ENCODE measurements around the gene FYB1. TPM values are rescaled to one million over a fixed set of nuclear protein-coding genes. Genes with fewer than 3 reads are reported as not detected.
A peak's percentile ranks its signal among the peaks of the same experiment; 100 is the strongest.

Gene FYB1
- polyA plus RNA-seq, 2 donors = 0.86 to 1.4 TPM

- H3K27ac ChIP-seq (ENCODE audit: low read depth in 2 of 2, low read length in 1 of 2) = no peak overlapping the region
These were observed 10.9 kb downstream of the FYB1 start for GRCh38 chr5:39208471-39208870.

GRCh38 chr5:39207345-39208045 is 11.9 kb downstream of the FYB1 start:
- no peaks in the 10 kb centered on the region for H3K36me3 ChIP-seq (ENCODE audit: control insufficient read depth in 2 of 2, insufficient read depth in 2 of 2, low read length in 1 of 2)
- H3K4me3 ChIP-seq (ENCODE audit: low read depth in 1 of 2, low read length in 2 of 2) = no peak overlapping the region
- no peaks in the 10 kb centered on the region for H3K27me3 ChIP-seq (ENCODE audit: control insufficient read depth in 1 of 2, insufficient read depth in 2 of 2, low read length in 2 of 2)
- 44 to 50% methylated on average over 5 of the region's 5 CpGs for WGBS, 2 donors
- H3K27ac ChIP-seq (ENCODE audit: low read depth in 2 of 2, low read length in 1 of 2) = no peak overlapping the region
- H3K9me3 ChIP-seq (ENCODE audit: control insufficient read depth in 2 of 2, insufficient read depth in 1 of 2, low read depth in 1 of 2, low read length in 1 of 2) = no peaks in the 10 kb centered on the region
- no peaks in the 10 kb centered on the region for H3K4me1 ChIP-seq (ENCODE audit: control insufficient read depth in 2 of 2, insufficient read depth in 2 of 2, low read length in 1 of 2)

More at GRCh38 chr5:39208471-39208870, 10.9 kb downstream of the FYB1 start:
- H3K27me3 ChIP-seq (ENCODE audit: control insufficient read depth in 1 of 2, insufficient read depth in 2 of 2, low read length in 2 of 2) = no peaks in the 10 kb centered on the region
- WGBS, 2 donors = 79 to 86% methylated on average over 8 of the region's 8 CpGs
- no peak overlapping the region for H3K4me3 ChIP-seq (ENCODE audit: low read depth in 1 of 2, low read length in 2 of 2)
- no peaks in the 10 kb centered on the region for H3K4me1 ChIP-seq (ENCODE audit: control insufficient read depth in 2 of 2, insufficient read depth in 2 of 2, low read length in 1 of 2)
- H3K36me3 ChIP-seq (ENCODE audit: control insufficient read depth in 2 of 2, insufficient read depth in 2 of 2, low read length in 1 of 2) = no peaks in the 10 kb centered on the region
- no peaks in the 10 kb centered on the region for H3K9me3 ChIP-seq (ENCODE audit: control insufficient read depth in 2 of 2, insufficient read depth in 1 of 2, low read depth in 1 of 2, low read length in 1 of 2)

GRCh38 chr5:39206630-39207321 is 12.6 kb downstream of the FYB1 start:
- 75 to 81% methylated on average over 3 of the region's 3 CpGs for WGBS, 2 donors
- H3K27me3 ChIP-seq (ENCODE audit: control insufficient read depth in 1 of 2, insufficient read depth in 2 of 2, low read length in 2 of 2) = no peaks in the 10 kb centered on the region
- no peak overlapping the region for H3K4me3 ChIP-seq (ENCODE audit: low read depth in 1 of 2, low read length in 2 of 2)
- H3K27ac ChIP-seq (ENCODE audit: low read depth in 2 of 2, low read length in 1 of 2) = no peak overlapping the region
- no peaks in the 10 kb centered on the region for H3K36me3 ChIP-seq (ENCODE audit: control insufficient read depth in 2 of 2, insufficient read depth in 2 of 2, low read length in 1 of 2)
- no peaks in the 10 kb centered on the region for H3K9me3 ChIP-seq (ENCODE audit: control insufficient read depth in 2 of 2, insufficient read depth in 1 of 2, low read depth in 1 of 2, low read length in 1 of 2)
- H3K4me1 ChIP-seq (ENCODE audit: control insufficient read depth in 2 of 2, insufficient read depth in 2 of 2, low read length in 1 of 2) = no peaks in the 10 kb centered on the region

DNA sequence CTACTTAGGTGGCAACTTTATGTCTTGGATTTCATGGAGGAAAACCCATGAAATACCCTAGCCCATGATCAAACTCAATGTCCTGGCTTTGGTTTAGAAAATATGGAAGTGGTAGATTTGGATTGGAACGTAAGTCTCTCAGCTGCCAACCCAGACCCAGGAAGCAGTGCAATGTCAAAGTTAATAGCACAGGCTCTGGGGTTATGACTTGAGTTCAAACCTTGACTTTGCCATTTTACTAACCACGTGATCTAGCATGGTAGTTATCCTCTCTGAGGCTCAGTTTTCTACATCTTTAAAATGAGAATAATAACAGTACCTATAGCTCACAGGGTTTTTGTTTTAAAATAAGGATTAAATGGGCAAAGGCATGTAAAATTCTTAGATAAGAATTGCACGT is 13.8 kb downstream of the FYB1 start:
- 78 to 85% methylated on average over 3 of the region's 3 CpGs for WGBS, 2 donors
- Histone ChIP-seq H3K27ac (ENCODE audit: low read depth in 2 of 2, low read length in 1 of 2) (no peak overlapping the region), H3K36me3 (ENCODE audit: control insufficient read depth in 2 of 2, insufficient read depth in 2 of 2, low read length in 1 of 2) (no peaks in the 10 kb centered on the region), H3K4me3 (ENCODE audit: low read depth in 1 of 2, low read length in 2 of 2) (no peak overlapping the region), H3K27me3 (ENCODE audit: control insufficient read depth in 1 of 2, insufficient read depth in 2 of 2, low read length in 2 of 2) (no peaks in the 10 kb centered on the region), H3K4me1 (ENCODE audit: control insufficient read depth in 2 of 2, insufficient read depth in 2 of 2, low read length in 1 of 2) (no peaks in the 10 kb centered on the region), H3K9me3 (ENCODE audit: control insufficient read depth in 2 of 2, insufficient read depth in 1 of 2, low read depth in 1 of 2, low read length in 1 of 2) (no peaks in the 10 kb centered on the region)

- no peaks in the 10 kb centered on the region for H3K4me1 ChIP-seq (ENCODE audit: control insufficient read depth in 2 of 2, insufficient read depth in 2 of 2, low read length in 1 of 2)
- no peaks in the 10 kb centered on the region for H3K36me3 ChIP-seq (ENCODE audit: control insufficient read depth in 2 of 2, insufficient read depth in 2 of 2, low read length in 1 of 2)
- H3K9me3 ChIP-seq (ENCODE audit: control insufficient read depth in 2 of 2, insufficient read depth in 1 of 2, low read depth in 1 of 2, low read length in 1 of 2) = no peaks in the 10 kb centered on the region
- no peaks in the 10 kb centered on the region for H3K27me3 ChIP-seq (ENCODE audit: control insufficient read depth in 1 of 2, insufficient read depth in 2 of 2, low read length in 2 of 2)
- WGBS, 2 donors = 80 to 88% methylated on average over 1 of the region's 1 CpG
- H3K27ac ChIP-seq (ENCODE audit: low read depth in 2 of 2, low read length in 1 of 2) = no peak overlapping the region
- H3K4me3 ChIP-seq (ENCODE audit: low read depth in 1 of 2, low read length in 2 of 2) = no peak overlapping the region
These were observed 15.4 kb downstream of the FYB1 start for GRCh38 chr5:39203951-39204350.

- H3K36me3 ChIP-seq (ENCODE audit: control insufficient read depth in 2 of 2, insufficient read depth in 2 of 2, low read length in 1 of 2) = no peaks in the 10 kb centered on the region
- WGBS, 2 donors = 72 to 94% methylated on average over 1 of the region's 1 CpG
- peak overlapping the region in 1 of 2 donors; percentile 27 for H3K27ac ChIP-seq (ENCODE audit: low read depth in 2 of 2, low read length in 1 of 2)
- H3K4me3 ChIP-seq (ENCODE audit: low read depth in 1 of 2, low read length in 2 of 2) = no peak overlapping the region
- no peaks in the 10 kb centered on the region for H3K4me1 ChIP-seq (ENCODE audit: control insufficient read depth in 2 of 2, insufficient read depth in 2 of 2, low read length in 1 of 2)
- no peaks in the 10 kb centered on the region for H3K27me3 ChIP-seq (ENCODE audit: control insufficient read depth in 1 of 2, insufficient read depth in 2 of 2, low read length in 2 of 2)
- no peaks in the 10 kb centered on the region for H3K9me3 ChIP-seq (ENCODE audit: control insufficient read depth in 2 of 2, insufficient read depth in 1 of 2, low read depth in 1 of 2, low read length in 1 of 2)
These were observed 16.0 kb downstream of the FYB1 start for GRCh38 chr5:39203275-39203922.

DNA sequence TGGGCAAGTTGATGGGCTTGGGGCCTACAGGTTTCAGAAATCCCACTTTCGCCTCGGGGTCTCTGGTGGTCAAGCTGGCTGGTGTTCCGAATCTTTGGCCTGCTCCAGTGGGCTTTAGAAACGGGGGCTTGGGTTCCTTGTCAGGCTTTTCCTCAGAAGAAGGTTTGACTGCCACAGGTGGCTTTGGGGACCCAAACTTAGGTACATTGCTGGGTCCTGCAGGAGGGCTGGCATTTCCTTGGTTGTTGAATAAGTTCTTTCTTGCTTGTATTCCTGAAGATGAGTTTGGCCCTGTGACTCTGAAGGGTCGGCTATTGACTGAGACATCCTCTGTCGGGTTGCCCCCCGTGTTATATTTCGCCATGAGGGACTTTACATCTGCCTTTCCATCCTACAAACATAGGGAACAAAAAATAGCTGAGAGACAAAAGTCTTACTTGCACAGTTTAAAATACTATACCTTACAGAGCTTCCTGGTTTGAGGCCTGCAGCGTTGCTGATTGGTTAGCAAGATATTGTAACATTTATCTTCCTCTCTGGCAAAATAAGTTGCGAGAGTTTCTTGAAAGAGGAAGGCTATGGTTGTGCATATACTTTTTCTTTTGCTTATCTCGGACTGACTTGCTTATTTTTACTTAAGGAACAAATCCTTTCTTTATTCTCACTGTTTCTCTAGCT is 16.6 kb downstream of the FYB1 start:
- 80% methylated on average over 11 of the region's 11 CpGs for WGBS, 2 donors

DNA sequence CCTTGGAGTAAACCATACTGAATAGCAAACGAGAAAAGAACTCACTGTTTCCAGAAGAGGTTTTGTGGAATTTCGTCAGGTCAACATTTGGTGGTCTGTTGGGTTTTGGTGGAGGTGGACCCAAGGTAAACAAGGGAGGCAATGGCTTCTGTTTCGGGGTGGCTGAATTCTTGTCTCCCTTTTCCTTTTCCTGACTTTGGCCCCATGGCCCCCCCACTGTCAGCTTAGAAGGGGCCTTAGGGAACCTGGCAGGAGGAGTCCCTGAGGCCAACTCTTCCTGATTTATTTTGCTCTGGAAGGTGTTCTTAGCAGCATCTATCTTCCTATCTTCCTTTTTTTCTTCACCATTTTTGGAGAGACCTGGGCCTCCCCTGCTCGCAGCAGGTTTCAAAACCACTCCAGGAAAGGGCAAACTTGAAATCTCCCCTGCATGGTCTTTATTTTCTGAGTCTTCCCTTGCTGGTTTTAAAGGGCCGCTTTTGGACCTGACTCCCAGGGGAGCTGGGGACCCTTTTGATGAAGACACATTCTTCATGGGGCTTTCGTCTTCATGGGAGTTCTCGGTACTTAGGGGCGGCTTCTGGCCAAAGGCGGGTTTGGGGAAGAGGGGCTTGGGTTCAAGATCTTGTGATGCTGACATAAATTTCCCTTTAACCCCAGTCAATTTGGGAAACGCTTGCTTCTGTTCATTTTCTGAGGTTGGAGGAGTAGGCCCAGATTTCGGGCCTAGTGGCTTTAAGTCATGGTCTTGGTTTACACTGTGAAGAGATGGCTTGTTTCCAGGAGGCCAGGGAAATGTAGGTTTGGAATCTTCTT is 17.4 kb downstream of the FYB1 start:
- H3K27me3 ChIP-seq (ENCODE audit: control insufficient read depth in 1 of 2, insufficient read depth in 2 of 2, low read length in 2 of 2) = no peaks in the 10 kb centered on the region
- no peaks in the 10 kb centered on the region for H3K9me3 ChIP-seq (ENCODE audit: control insufficient read depth in 2 of 2, insufficient read depth in 1 of 2, low read depth in 1 of 2, low read length in 1 of 2)
- no peaks in the 10 kb centered on the region for H3K36me3 ChIP-seq (ENCODE audit: control insufficient read depth in 2 of 2, insufficient read depth in 2 of 2, low read length in 1 of 2)
- H3K4me3 ChIP-seq (ENCODE audit: low read depth in 1 of 2, low read length in 2 of 2) = peak overlapping the region in 1 of 2 donors; percentile 26
- peaks cover 0 to 3% of the 10 kb centered on the region in 2 donors for H3K4me1 ChIP-seq (ENCODE audit: control insufficient read depth in 2 of 2, insufficient read depth in 2 of 2, low read length in 1 of 2)
- 84 to 86% methylated on average over 11 of the region's 11 CpGs for WGBS, 2 donors
- H3K27ac ChIP-seq (ENCODE audit: low read depth in 2 of 2, low read length in 1 of 2) = peak overlapping the region in 1 of 2 donors; percentile 34

More for the DNA sequence above, 16.6 kb downstream of the FYB1 start:
- no peak overlapping the region for H3K4me3 ChIP-seq (ENCODE audit: low read depth in 1 of 2, low read length in 2 of 2)
- H3K27ac ChIP-seq (ENCODE audit: low read depth in 2 of 2, low read length in 1 of 2) = peak overlapping the region in 1 of 2 donors; percentile 22
- H3K9me3 ChIP-seq (ENCODE audit: control insufficient read depth in 2 of 2, insufficient read depth in 1 of 2, low read depth in 1 of 2, low read length in 1 of 2) = no peaks in the 10 kb centered on the region
- H3K36me3 ChIP-seq (ENCODE audit: control insufficient read depth in 2 of 2, insufficient read depth in 2 of 2, low read length in 1 of 2) = no peaks in the 10 kb centered on the region
- no peaks in the 10 kb centered on the region for H3K4me1 ChIP-seq (ENCODE audit: control insufficient read depth in 2 of 2, insufficient read depth in 2 of 2, low read length in 1 of 2)
- no peaks in the 10 kb centered on the region for H3K27me3 ChIP-seq (ENCODE audit: control insufficient read depth in 1 of 2, insufficient read depth in 2 of 2, low read length in 2 of 2)

All from esophagus (tissue), 2 donors.